HCT116 (cell line): ENCODE data around the gene EVI5L.

Experiments used
- ATF3 ChIP-seq: IDR thresholded peaks from 2 replicates; pipeline ENCODE4 v1.6.1; 2012
- ELF1 ChIP-seq: IDR thresholded peaks from 2 replicates; pipeline ENCODE4 v1.6.1; 2012; ENCODE audit warnings: low read depth, borderline replicate concordance
- EZH2 ChIP-seq: fragments of 200-600 bp; sonication (generic); IDR thresholded peaks from 2 replicates; pipeline ENCODE4 v1.6.1; 2017; ENCODE audit warnings: antibody characterized with exemption, mixed run types
- EZH2phosphoT487 ChIP-seq: fragments of 200-600 bp; IDR thresholded peaks from 2 replicates; pipeline ENCODE4 v1.6.1; 2018; ENCODE audit warnings: antibody characterized with exemption, borderline replicate concordance
- POLR2A ChIP-seq: IDR thresholded peaks from 2 replicates; pipeline ENCODE4 v1.7.0; 2011; ENCODE audit warnings: borderline replicate concordance; ENCODE audit not compliant: insufficient read depth, insufficient read length; ENCODE audit errors: extremely low read depth
- POLR2AphosphoS5 ChIP-seq: IDR thresholded peaks from 2 replicates; pipeline ENCODE4 v1.6.1; 2011; ENCODE audit warnings: mild to moderate bottlenecking, low read depth, low read length, moderate library complexity
- SIN3A ChIP-seq: IDR thresholded peaks from 2 replicates; pipeline ENCODE4 v1.6.1; 2012; ENCODE audit warnings: low read depth
- YY1 ChIP-seq: IDR thresholded peaks from 2 replicates; pipeline ENCODE4 v1.6.1; 2011; ENCODE audit warnings: low read length, low read depth, moderate library complexity, mild to moderate bottlenecking; ENCODE audit not compliant: insufficient replicate concordance; ENCODE audit errors: extremely low read depth
- ZNF274 ChIP-seq: fragments of 200-500 bp; sonication (Bioruptor generic); IDR thresholded peaks from 2 replicates; pipeline ENCODE4 v1.6.1; 2014; ENCODE audit warnings: mild to moderate bottlenecking, low read depth, low read length, inconsistent platforms
- TF ChIP-seq, protein P1 (sequence below), 3 experiments: fragments of 200-600 bp in 1 of 3; sonication (generic) in 1 of 3; IDR thresholded peaks in 2 of 3; conservative IDR thresholded peaks in 1 of 3; 2 replicates each; pipeline ENCODE4 v1.5.1; 2012 to 2017; ENCODE audit warnings: low read depth in 2 of 3, low read length in 2 of 3, antibody characterized with exemption in 1 of 3, borderline replicate concordance in 1 of 3, control low read depth in 1 of 3, mild to moderate bottlenecking in 1 of 3, mixed read lengths in 1 of 3, mixed run types in 1 of 3, moderate library complexity in 1 of 3; ENCODE audit not compliant: insufficient read depth in 1 of 3
- TF ChIP-seq, protein P2 (sequence below): IDR thresholded peaks from 2 replicates; pipeline ENCODE4 v1.6.1; 2011; ENCODE audit warnings: mild to moderate bottlenecking, low read length, moderate library complexity; ENCODE audit not compliant: insufficient replicate concordance; ENCODE audit errors: extremely low read depth

DNA sequence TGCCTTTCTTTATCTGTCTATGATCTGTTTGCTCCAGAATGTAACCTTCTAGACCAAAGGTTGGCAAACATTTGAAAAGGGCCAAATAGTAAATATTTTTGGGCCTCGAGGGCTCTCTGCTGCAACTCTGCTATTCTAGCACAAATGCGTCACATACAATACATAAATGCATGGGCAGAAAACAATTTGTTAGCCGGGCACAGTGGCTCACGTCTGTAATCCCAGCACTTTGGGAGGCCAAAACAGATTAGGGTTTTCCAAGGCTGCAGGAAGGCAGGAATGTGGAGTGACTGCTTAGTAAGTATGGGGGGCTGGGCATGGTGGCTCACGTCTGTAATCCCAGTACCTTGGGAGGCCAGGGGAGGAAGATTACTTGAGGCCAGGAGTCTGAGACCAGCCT lies 21.9 kb upstream of the EVI5L start:
- TF ChIP-seq ATF3 (no peak), SIN3A (no peak), ELF1 (no peak), EZH2 (no peak), POLR2A (no peak), EZH2phosphoT487 (no peak), POLR2AphosphoS5 (no peak), YY1 (no peak), ZNF274 (no peak)
- TF ChIP-seq, protein P1, sequence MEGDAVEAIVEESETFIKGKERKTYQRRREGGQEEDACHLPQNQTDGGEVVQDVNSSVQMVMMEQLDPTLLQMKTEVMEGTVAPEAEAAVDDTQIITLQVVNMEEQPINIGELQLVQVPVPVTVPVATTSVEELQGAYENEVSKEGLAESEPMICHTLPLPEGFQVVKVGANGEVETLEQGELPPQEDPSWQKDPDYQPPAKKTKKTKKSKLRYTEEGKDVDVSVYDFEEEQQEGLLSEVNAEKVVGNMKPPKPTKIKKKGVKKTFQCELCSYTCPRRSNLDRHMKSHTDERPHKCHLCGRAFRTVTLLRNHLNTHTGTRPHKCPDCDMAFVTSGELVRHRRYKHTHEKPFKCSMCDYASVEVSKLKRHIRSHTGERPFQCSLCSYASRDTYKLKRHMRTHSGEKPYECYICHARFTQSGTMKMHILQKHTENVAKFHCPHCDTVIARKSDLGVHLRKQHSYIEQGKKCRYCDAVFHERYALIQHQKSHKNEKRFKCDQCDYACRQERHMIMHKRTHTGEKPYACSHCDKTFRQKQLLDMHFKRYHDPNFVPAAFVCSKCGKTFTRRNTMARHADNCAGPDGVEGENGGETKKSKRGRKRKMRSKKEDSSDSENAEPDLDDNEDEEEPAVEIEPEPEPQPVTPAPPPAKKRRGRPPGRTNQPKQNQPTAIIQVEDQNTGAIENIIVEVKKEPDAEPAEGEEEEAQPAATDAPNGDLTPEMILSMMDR (IDR thresholded peaks at IDR 0.05 in 2 of 3, conservative IDR thresholded peaks at IDR 0.05 in 1 of 3; ENCODE audit: borderline replicate concordance in 1 of 3, insufficient read depth in 1 of 3, low read depth in 2 of 3, low read length in 2 of 3) = no peak
- TF ChIP-seq, protein P2, sequence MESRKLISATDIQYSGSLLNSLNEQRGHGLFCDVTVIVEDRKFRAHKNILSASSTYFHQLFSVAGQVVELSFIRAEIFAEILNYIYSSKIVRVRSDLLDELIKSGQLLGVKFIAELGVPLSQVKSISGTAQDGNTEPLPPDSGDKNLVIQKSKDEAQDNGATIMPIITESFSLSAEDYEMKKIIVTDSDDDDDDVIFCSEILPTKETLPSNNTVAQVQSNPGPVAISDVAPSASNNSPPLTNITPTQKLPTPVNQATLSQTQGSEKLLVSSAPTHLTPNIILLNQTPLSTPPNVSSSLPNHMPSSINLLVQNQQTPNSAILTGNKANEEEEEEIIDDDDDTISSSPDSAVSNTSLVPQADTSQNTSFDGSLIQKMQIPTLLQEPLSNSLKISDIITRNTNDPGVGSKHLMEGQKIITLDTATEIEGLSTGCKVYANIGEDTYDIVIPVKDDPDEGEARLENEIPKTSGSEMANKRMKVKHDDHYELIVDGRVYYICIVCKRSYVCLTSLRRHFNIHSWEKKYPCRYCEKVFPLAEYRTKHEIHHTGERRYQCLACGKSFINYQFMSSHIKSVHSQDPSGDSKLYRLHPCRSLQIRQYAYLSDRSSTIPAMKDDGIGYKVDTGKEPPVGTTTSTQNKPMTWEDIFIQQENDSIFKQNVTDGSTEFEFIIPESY = no peak
